K562 (cell line): ENCODE results near the gene FGD6. TPM values are rescaled to one million over a fixed set of nuclear protein-coding genes. Genes with fewer than 3 reads are reported as not detected.

ENCODE experiments used
- ATAC-seq: fragments of 200-7000 bp; cut with Tn5 transposase; 3 replicates; pipeline ENCODE4 v1.9.1; 2020; ENCODE audit warnings: moderate library complexity
- BruUV-seq: library from RNA; stranded (reverse); fragments of 400-500 nt; replicated peaks from 2 replicates; lab custom pipeline; 2021; lab: Mats Ljungman, UMichigan
- CTCF ChIA-PET: fragments of 300-600 bp; formaldehyde crosslinking; extraction: SDS; loops from one replicate; lab custom pipeline; 2021; ENCODE audit warnings: low intra/inter-chr PET ratio; lab: Yijun Ruan, JAX
- POLR2A ChIA-PET: fragments of 300-600, 350-650 bp; sonication (Branson Sonifier 250); formaldehyde crosslinking; extraction: SDS; loops from one replicate; lab custom pipeline; 2021; ENCODE audit warnings: antibody characterized with exemption, inconsistent platforms; lab: Yijun Ruan, JAX
- DNase-seq, 4 experiments: peaks; one replicate each; pipeline versions ENCODE4 v3.0.0 to v3.0.0-alpha.2; 2011 to 2018; ENCODE audit warnings: low spot score in 3 of 4, mixed read lengths in 3 of 4; ENCODE audit errors: extremely low read depth in 1 of 4
- FAIRE-seq: peaks from 2 replicates; lab custom pipeline; 2011; peaks lifted over from hg19 to GRCh38; lab: Jason Lieb, UNC
- H2AFZ ChIP-seq: 2 replicates; pipeline ENCODE4 v1.6.0; 2011; ENCODE audit warnings: low read depth, low read length, control low read depth, inconsistent platforms
- H3K27ac ChIP-seq: fragments of 200-600 bp; 3 replicates; pipeline ENCODE4 v1.8.0; 2011; ENCODE audit warnings: low read depth, mild to moderate bottlenecking, control low read depth, inconsistent platforms, low read length, moderate library complexity, mixed read lengths; ENCODE audit errors: extremely low read depth
- H3K27me3 ChIP-seq, 2 experiments: fragments of 300-600 bp in 1 of 2; 2 replicates in 1 of 2; 3 replicates in 1 of 2; pipeline versions ENCODE4 v1.6.0 to v1.8.0; 2011; ENCODE audit warnings: inconsistent platforms in 2 of 2, low read length in 2 of 2, mild to moderate bottlenecking in 1 of 2, mixed read lengths in 1 of 2, moderate library complexity in 1 of 2; ENCODE audit not compliant: control insufficient read depth in 2 of 2, insufficient read depth in 2 of 2
- H3K36me3 ChIP-seq: fragments of 300-600 bp; 3 replicates; pipeline ENCODE4 v1.8.0; 2011; ENCODE audit warnings: mild to moderate bottlenecking, low read length, inconsistent platforms; ENCODE audit not compliant: control insufficient read depth, insufficient read depth
- H3K4me1 ChIP-seq, 2 experiments: fragments of 200-600 bp in 1 of 2; replicated peaks in 1 of 2; 2 replicates in 1 of 2; 3 replicates in 1 of 2; pipeline versions ENCODE4 v1.5.1 to v1.8.0; 2011; ENCODE audit warnings: inconsistent platforms in 2 of 2, low read length in 2 of 2, mild to moderate bottlenecking in 1 of 2, mixed read lengths in 1 of 2, moderate library complexity in 1 of 2; ENCODE audit not compliant: control insufficient read depth in 2 of 2, insufficient read depth in 2 of 2
- H3K4me2 ChIP-seq: 2 replicates; pipeline ENCODE4 v1.6.1; 2011; ENCODE audit warnings: low read length, control low read depth, inconsistent platforms, mixed read lengths; ENCODE audit not compliant: insufficient read depth
- H3K4me3 ChIP-seq: fragments of 200-600 bp; sonication (generic), shearing (Covaris generic); 2 replicates; pipeline ENCODE4 v1.5.1; 2016; ENCODE audit warnings: control low read depth, inconsistent platforms
- H3K79me2 ChIP-seq: fragments of 200-600 bp; 3 replicates; pipeline ENCODE4 v1.8.0; 2011; ENCODE audit warnings: low read length, inconsistent platforms; ENCODE audit not compliant: control insufficient read depth, insufficient read depth
- H3K9ac ChIP-seq, 2 experiments: 2 replicates each; pipeline versions ENCODE4 v1.6.0 to v1.6.1; 2011; ENCODE audit warnings: low read depth in 2 of 2, low read length in 2 of 2, control low read depth in 1 of 2, inconsistent platforms in 1 of 2, mild to moderate bottlenecking in 1 of 2, mixed read lengths in 1 of 2; ENCODE audit not compliant: insufficient read depth in 1 of 2
- H3K9me1 ChIP-seq: one replicate; pipeline ENCODE4 v1.6.0; 2011; ENCODE audit warnings: inconsistent platforms, mild to moderate bottlenecking, low read length, moderate library complexity; ENCODE audit not compliant: control insufficient read depth, insufficient read depth
- H3K9me3 ChIP-seq: replicated peaks from 2 replicates; pipeline ENCODE4 v1.5.1; 2011; ENCODE audit warnings: low read depth, low read length, inconsistent platforms; ENCODE audit not compliant: control insufficient read depth, insufficient read depth
- H4K20me1 ChIP-seq: replicated peaks from 2 replicates; pipeline ENCODE4 v1.6.1; 2011; ENCODE audit warnings: low read length, inconsistent platforms, mixed read lengths; ENCODE audit not compliant: control insufficient read depth, insufficient read depth
- AFF1 ChIP-seq, 2 experiments: fragments of 450-650 bp; IDR thresholded peaks; 2 replicates each; pipeline ENCODE4 v1.6.1; 2018; ENCODE audit warnings: mild to moderate bottlenecking in 2 of 2, low read depth in 1 of 2; ENCODE audit not compliant: partially characterized antibody in 2 of 2
- BRF2 ChIP-seq: IDR thresholded peaks from 3 replicates; pipeline ENCODE4 v1.6.1; 2011; ENCODE audit warnings: borderline replicate concordance, mild to moderate bottlenecking; ENCODE audit not compliant: insufficient read length, insufficient read depth
- CEBPB ChIP-seq: fragments of 450-650 bp; IDR thresholded peaks from 2 replicates; pipeline ENCODE4 v1.6.1; 2016; ENCODE audit warnings: missing genetic modification characterization, missing compliant biosample characterization
- CXXC5 ChIP-seq: fragments of 250-450 bp; sonication (Bioruptor Pico); IDR thresholded peaks from 2 replicates; pipeline ENCODE4 v1.8.0; 2022; ENCODE audit warnings: inconsistent platforms, mild to moderate bottlenecking, moderate library complexity
- E4F1 ChIP-seq: fragments of 250-450 bp; sonication (Bioruptor Pico); IDR thresholded peaks from 2 replicates; pipeline ENCODE4 v1.5.0; 2021; ENCODE audit warnings: mild to moderate bottlenecking, borderline replicate concordance
- KDM1A ChIP-seq, 2 experiments: fragments of 450-650 bp; IDR thresholded peaks; 2 replicates each; pipeline ENCODE4 v1.6.1; 2016; ENCODE audit warnings: mild to moderate bottlenecking in 2 of 2
- POLR2G ChIP-seq: fragments of 200-400 bp; formaldehyde crosslinking; IDR thresholded peaks from 2 replicates; pipeline ENCODE4 v1.6.1; 2017; ENCODE audit warnings: low read depth, mild to moderate bottlenecking, antibody characterized with exemption, low read length, moderate library complexity
- TBP ChIP-seq: optimal IDR thresholded peaks from 2 replicates; pipeline ENCODE3; 2011; ENCODE audit warnings: low read depth, low read length, improper control_type of control experiment
- ZNF449 ChIP-seq: fragments of 250-450 bp; sonication (Bioruptor Pico); IDR thresholded peaks from 2 replicates; pipeline ENCODE4 v1.8.0; 2022; ENCODE audit warnings: moderate library complexity, mild to moderate bottlenecking, inconsistent platforms
- ZNF76 ChIP-seq: fragments of 250-450 bp; sonication (Bioruptor Pico); IDR thresholded peaks from 2 replicates; pipeline ENCODE4 v1.4.0; 2020; ENCODE audit warnings: mild to moderate bottlenecking, moderate library complexity, borderline replicate concordance
- WGBS: fragments of 100-300 bp; shearing (Covaris generic); methylation state at CpG from one replicate; pipeline ENCODE4 v1.1.6; 2016; ENCODE audit warnings: low coverage, mixed read lengths; ENCODE audit not compliant: insufficient coverage; ENCODE audit errors: missing lambda C conversion rate; 5-methylcytosine and 5-hydroxymethylcytosine counted together
- in situ Hi-C: fragments of 300-500 bp; cut with MboI; formaldehyde crosslinking; loops from 4 replicates; pipeline ENCODE4 v1.15.0; 2018; ENCODE audit warnings: inconsistent platforms, mixed read lengths
- intact Hi-C: fragments of 100-400 bp; cut with micrococcal nuclease; formaldehyde crosslinking; loops from 2 replicates; pipeline ENCODE4 v1.14.2; 2022
- polyA plus RNA-seq, 8 experiments: library from polyadenylated mRNA; depleted of rRNA in 4 of 8; stranded (reverse) in 5 of 8; unstranded in 3 of 8; fragments of >200 nt; fragmentation: Nextera tagmentation in 2 of 8; fragmentation: Illumina TruSeq in 1 of 8; extraction: Ambion mirVana in 2 of 8; extraction: Trizol in 1 of 8; gene quantifications; 2 replicates each; pipeline versions ENCODE4 v1.2.1 to v1.2.3, GENCODE V29; 2011 to 2014; ENCODE audit warnings: inconsistent platforms in 1 of 8, missing spikeins in 1 of 8
- total RNA-seq, 7 experiments: library from RNA; depleted of rRNA in 6 of 7; stranded (reverse); fragments of >200 nt in 6 of 7; fragmentation: Illumina TruSeq in 2 of 7; extraction: Trizol in 2 of 7; gene quantifications; 2 replicates each; pipeline versions ENCODE4 v1.2.1 to v1.2.3, GENCODE V29; 2011 to 2021; ENCODE audit warnings: low replicate concordance in 1 of 7

FGD6 gene
- total and polyA plus RNA-seq, 9 of the 15 experiments (the other 6 are each of a cell fraction or from before 2014, with no cell fraction given) = 1.5 to 11.1 (median 5.8) TPM

GRCh38 chr12:95131589-95132340, 85.5 kb downstream of the FGD6 start:
- DNase-seq (no peak), ATAC-seq (no peak), FAIRE-seq (no peak)
- no peak overlapping the region for H3K9ac ChIP-seq
- ChIA-PET CTCF (no interaction called here), POLR2A (no interaction called here)
- no peaks in the 10 kb centered on the region for H3K9me3 ChIP-seq
- intact Hi-C loops = loop anchor here (5.0 kb wide), 1 partner anchor 86 kb away; the partner anchor contains the start of genes FGD6 and VEZT
- 85% methylated on average over 10 of the region's 10 CpGs for WGBS
- no peak overlapping the region for H3K4me3 ChIP-seq
- no peaks in the 10 kb centered on the region for H3K4me1 ChIP-seq
- no peak overlapping the region for H3K4me2 ChIP-seq
- BruUV-seq = no TSS peak
- peaks cover 7% of the 10 kb centered on the region; the same call in 1 of the 3 replicates for H3K36me3 ChIP-seq
- H3K79me2 ChIP-seq = no peaks in the 10 kb centered on the region
- no peaks in the 10 kb centered on the region for H3K27me3 ChIP-seq
- in situ Hi-C loops = no loop called here
- no peaks in the 10 kb centered on the region for H4K20me1 ChIP-seq
- H3K27ac ChIP-seq = no peak overlapping the region
- no peaks in the 10 kb centered on the region for H3K9me1 ChIP-seq
- no peak overlapping the region for H2AFZ ChIP-seq
- TF ChIP-seq TBP (no peak), KDM1A (IDR thresholded peaks at IDR 0.05) (no peak), AFF1 (IDR thresholded peaks at IDR 0.05; ENCODE audit: low read depth in 1 of 2, partially characterized antibody in 2 of 2) (no peak), CEBPB (tag) (peak; percentile 61), CXXC5 (CRISPR knock-in tag) (no peak), ZNF449 (CRISPR knock-in tag) (no peak), E4F1 (CRISPR knock-in tag) (no peak), ZNF76 (no peak), POLR2G (no peak), BRF2 (no peak)
